Measurements from ENCODE around the gene CYTH1. TPM values are rescaled to one million over a fixed set of nuclear protein-coding genes. Genes with fewer than 3 reads are reported as not detected.

Gene CYTH1
- total and polyA plus RNA-seq, 8 donors, result 36.6 to 96.1 (median 41.3) TPM

DNA sequence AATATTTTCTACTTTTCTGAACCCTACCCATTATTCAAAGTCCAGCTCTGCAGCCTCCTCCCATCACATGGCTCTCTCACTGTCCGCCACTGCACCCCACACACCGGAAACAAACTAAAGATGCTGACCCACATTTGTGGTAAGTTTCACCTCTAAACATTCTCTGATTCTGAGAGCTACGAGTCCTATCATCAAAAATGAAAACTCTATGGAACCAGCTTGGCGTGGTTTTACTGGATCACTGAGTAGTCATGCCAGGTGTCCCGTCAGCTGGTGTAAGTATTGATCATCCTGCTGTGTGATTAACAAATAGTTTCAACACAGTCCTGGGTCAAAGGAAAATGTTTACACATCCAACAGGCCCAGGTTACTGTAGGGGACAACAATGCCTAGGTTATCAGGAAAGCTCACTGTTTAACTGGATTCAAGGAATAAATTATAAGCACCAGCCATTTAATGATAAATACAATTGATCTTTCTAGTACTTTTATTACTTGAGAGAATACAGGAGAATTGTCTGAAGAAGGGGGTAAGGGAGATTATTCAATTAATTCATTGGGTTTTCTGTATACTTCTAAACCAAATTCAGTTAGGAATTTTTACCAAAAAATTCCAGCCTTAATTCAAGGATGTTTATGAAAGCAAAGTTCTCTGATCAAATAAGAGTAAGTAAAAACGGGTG is 33.9 kb downstream of the CYTH1 start:
- Histone ChIP-seq H3K4me3 (no peak overlapping the region), H3K27ac (peak overlapping the region; percentile 79 to 94), H3K27me3 (no peaks in the 10 kb centered on the region), H3K4me1 (peaks cover 28 to 99% of the 10 kb centered on the region in 2 donors), H3K9me3 (no peaks in the 10 kb centered on the region), H3K36me3 (no peaks in the 10 kb centered on the region)
- intact Hi-C loops (cut with DNase I), result no loop called here
- TF ChIP-seq, protein P1, sequence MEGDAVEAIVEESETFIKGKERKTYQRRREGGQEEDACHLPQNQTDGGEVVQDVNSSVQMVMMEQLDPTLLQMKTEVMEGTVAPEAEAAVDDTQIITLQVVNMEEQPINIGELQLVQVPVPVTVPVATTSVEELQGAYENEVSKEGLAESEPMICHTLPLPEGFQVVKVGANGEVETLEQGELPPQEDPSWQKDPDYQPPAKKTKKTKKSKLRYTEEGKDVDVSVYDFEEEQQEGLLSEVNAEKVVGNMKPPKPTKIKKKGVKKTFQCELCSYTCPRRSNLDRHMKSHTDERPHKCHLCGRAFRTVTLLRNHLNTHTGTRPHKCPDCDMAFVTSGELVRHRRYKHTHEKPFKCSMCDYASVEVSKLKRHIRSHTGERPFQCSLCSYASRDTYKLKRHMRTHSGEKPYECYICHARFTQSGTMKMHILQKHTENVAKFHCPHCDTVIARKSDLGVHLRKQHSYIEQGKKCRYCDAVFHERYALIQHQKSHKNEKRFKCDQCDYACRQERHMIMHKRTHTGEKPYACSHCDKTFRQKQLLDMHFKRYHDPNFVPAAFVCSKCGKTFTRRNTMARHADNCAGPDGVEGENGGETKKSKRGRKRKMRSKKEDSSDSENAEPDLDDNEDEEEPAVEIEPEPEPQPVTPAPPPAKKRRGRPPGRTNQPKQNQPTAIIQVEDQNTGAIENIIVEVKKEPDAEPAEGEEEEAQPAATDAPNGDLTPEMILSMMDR (IDR thresholded peaks at IDR 0.05), result no peak
- DNase-seq, result peak in 1 of 4 donors; percentile 59
- peak; percentile 38 for ATAC-seq

DNA sequence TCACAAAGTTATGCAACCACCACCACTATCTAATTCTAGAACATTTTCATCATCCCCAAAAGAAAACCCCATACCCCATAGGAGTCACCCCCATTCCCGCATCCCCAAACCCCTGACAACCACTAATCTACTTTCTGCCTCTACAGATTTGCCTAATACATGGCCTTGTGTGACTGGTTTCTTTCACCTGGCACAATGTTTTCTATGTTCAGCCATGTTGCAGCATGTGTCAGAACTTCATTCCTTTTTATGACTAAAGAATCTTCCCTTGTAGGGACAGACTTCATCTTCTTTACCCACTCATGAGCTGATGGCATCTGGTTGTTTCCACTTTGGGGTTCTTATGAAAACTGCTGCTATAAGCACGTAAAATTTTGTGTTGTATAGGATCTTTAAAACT is 34.6 kb downstream of the CYTH1 start:
- H3K36me3 ChIP-seq, result no peaks in the 10 kb centered on the region
- H3K4me1 ChIP-seq, result peaks cover 28 to 99% of the 10 kb centered on the region in 2 donors
- no peaks in the 10 kb centered on the region for H3K9me3 ChIP-seq
- intact Hi-C loops (cut with DNase I), result no loop called here
- H3K27ac ChIP-seq, result peak overlapping the region; percentile 79 to 94
- DNase-seq (no peak), ATAC-seq (no peak)
- no peak overlapping the region for H3K4me3 ChIP-seq
- no peaks in the 10 kb centered on the region for H3K27me3 ChIP-seq
- TF ChIP-seq, protein P1 (IDR thresholded peaks at IDR 0.05), result no peak

DNA sequence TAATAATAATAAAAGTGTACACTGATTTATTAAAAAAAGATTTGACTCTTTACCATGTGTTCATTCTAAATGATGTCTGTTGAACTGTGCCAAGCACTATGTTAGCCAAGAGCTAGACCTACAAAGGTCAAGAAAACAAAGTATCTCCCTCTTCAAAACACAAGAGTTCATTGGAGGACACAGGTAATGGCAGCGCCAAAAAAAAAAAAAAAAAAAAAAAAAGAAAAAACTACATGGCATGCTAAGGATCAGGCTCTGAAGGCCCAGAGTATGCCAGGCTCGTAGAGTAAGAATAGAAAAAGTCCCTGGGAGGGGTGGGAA is 35.2 kb downstream of the CYTH1 start:
- no peaks in the 10 kb centered on the region for H3K27me3 ChIP-seq
- H3K27ac ChIP-seq, result peak overlapping the region; percentile 79 to 94
- no peak overlapping the region for H3K4me3 ChIP-seq
- H3K4me1 ChIP-seq, result peaks cover 28 to 99% of the 10 kb centered on the region in 2 donors
- ATAC-seq, result no peak
- DNase-seq, result no peak
- H3K36me3 ChIP-seq, result no peaks in the 10 kb centered on the region
- TF ChIP-seq, protein P1 (IDR thresholded peaks at IDR 0.05), result no peak
- intact Hi-C loops (cut with DNase I), result no loop called here
- H3K9me3 ChIP-seq, result no peaks in the 10 kb centered on the region

DNA sequence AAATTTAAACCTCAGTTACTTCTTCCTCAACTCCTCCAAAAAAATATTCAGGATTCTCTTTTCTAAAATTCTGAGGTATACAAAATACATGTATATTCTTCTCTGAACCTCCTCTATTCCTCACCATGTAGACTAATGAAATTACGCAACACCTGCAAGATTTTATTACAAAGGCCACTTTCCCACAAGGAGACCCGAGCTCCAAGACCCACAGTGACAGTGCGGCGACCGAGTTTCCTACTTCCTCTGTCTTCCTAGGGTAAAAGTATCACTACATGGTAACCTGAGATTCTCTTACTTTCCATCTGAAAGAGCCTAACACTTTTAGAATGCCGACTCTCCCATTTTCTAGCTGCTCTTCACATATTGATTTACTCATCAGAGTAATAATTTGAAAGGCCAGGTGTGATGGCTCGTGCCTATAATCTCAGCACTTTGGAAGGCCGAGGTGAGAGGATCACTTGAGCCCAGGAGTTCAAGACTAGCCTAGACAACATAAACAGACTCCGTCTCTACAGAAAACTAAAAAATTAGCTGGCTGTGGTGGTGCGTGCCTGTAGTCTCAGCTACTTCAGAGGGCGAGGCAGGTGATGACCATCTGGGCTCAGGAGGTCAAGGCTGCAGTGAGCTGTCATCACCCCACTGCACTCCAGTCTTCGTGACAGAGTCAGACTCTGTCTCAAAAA is 35.7 kb downstream of the CYTH1 start:
- intact Hi-C loops (cut with DNase I), result no loop called here
- Histone ChIP-seq H3K27me3 (no peaks in the 10 kb centered on the region), H3K36me3 (no peaks in the 10 kb centered on the region), H3K4me1 (peaks cover 28 to 99% of the 10 kb centered on the region in 2 donors), H3K9me3 (no peaks in the 10 kb centered on the region), H3K27ac (peak overlapping the region in 1 of 2 donors; percentile 94), H3K4me3 (no peak overlapping the region)
- TF ChIP-seq, protein P1 (IDR thresholded peaks at IDR 0.05), result no peak
- ATAC-seq (no peak), DNase-seq (no peak)

DNA sequence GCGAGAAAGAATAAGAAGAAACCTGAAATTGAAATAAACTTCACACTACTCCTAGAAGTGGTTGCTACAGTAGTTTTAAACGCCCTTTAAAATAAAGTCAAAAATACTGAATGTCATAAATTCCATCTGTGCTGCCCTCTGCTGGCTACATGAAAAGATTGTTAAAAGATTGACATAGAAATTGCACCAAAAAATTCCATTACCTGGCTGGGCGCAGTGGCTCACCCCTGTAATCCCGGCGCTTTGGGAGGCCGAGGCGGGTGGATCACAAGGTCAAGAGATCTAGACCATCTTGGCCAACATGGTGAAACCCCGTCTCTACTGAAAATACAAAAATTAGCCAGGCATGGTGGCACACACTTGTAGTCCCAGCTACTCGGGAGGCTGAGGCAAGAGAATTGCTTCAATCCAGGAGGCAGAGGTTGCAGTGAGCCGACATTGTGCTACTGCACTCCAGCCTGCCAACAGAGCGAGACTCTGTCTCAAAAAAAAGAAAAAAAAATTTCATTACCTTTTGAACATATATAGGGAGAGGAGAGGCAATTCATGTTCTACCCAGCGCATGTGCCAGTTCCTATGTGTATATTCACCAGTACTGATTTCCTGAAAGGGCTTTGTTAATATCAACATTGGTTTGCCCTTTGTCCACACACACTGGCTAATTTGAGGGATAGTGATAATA is 36.5 kb downstream of the CYTH1 start:
- DNase-seq (peak in 1 of 4 donors; percentile 51), ATAC-seq (peak; percentile 33)
- peak overlapping the region; percentile 16 to 94 for H3K27ac ChIP-seq
- peaks cover 28 to 98% of the 10 kb centered on the region in 2 donors for H3K4me1 ChIP-seq
- no peaks in the 10 kb centered on the region for H3K9me3 ChIP-seq
- H3K4me3 ChIP-seq, result no peak overlapping the region
- TF ChIP-seq, protein P1 (IDR thresholded peaks at IDR 0.05), result peak; percentile 33 to 48
- no peaks in the 10 kb centered on the region for H3K27me3 ChIP-seq
- no peaks in the 10 kb centered on the region for H3K36me3 ChIP-seq
- intact Hi-C loops (cut with DNase I), result no loop called here

Measured in left lung (tissue), 10 donors.